CD4-positive, alpha-beta T cell treated with Interleukin-12 subunit alpha and Interleukin-12 subunit beta, for 1 hour (primary cell): ENCODE results near the gene SLAIN2.
A peak's percentile ranks its signal among the peaks of the same experiment; 100 is the strongest.

Source experiments
- DNase-seq: peaks from one replicate; pipeline ENCODE4 v3.0.0-alpha.2; 2020

The SLAIN2 gene

GRCh38 chr4:48334900-48335384 lies 6.4 kb upstream of the SLAIN2 start:
- DNase-seq, result no peak

- DNase-seq, result no peak
These were observed 5.0 kb upstream of the SLAIN2 start for GRCh38 chr4:48336146-48336870.

DNA sequence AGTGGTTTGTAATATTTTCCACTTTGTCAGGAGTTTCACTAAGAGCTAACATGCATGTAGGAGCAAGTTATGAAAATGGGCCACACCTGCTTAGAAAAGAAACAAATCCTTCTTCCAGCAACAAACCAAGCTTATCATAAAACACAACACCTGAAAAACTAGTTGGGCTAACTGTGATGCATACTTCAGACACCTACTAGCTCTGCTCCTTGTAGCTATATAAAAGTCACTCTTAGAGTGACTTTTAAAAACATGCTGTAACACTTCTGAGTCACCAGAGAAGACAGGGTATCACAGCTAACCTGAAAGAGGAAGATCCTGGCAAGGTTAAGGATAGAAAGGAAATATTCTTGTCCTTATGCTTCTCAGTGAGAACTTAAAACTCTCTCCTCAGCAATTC lies 3.6 kb upstream of the SLAIN2 start:
- DNase-seq, result no peak

DNA sequence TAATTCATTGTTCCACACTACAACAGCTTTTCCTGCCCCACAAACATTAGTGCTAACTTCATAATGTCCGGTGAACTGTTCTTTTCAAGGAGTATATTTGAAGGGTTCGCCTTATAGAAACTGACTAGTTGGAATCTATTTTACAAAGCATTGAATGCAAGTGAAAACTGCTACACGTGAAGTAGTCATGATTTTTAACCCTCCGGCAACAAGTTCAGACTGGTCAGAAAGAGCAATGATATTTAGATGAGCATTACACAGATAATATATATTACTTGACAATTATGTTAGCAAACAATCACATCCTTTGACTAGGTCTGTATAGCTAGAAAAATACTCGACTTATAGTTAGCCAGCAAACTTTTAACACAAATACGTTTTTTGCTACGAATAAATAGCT lies 1.7 kb upstream of the SLAIN2 start:
- no peak for DNase-seq

DNA sequence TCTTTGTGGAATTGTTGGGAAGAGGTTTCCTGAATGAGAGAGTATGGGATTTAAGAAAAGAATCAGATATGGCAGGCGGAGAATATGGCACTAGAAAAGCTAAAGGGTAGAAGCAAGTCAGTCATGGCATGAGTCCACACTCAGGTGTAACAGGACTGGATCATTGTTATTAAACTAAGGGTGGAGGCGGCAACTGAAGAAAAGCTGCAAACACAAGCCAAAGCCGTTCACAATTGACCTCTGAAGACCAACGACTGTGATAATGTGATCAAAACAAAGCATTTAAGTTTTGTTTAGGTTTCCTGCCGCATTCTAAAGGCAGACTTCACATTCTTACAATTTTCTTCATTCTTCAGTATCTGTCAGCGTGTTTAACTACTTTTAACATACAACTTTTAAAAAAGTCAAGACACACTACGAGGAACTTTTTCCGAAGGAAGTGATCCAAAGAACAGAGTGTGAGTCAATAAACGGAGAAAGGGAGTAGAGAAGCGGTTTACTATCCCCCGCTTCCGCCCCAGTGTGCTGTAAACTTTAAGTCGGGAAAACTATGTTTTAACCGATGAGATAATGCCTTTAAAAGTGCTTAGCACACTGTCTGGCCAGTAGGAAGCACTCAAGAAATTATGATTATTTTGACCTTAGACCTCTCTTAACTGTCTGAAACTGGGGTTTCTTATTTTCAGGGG lies 909 bp upstream of the SLAIN2 start:
- no peak for DNase-seq

GRCh38 chr4:48341776-48342605 lies 662 bp downstream of the SLAIN2 start:
- peak; percentile 47 for DNase-seq

- DNase-seq, result peak; percentile 11
These were observed 1.2 kb downstream of the SLAIN2 start for GRCh38 chr4:48342606-48342880.

GRCh38 chr4:48343035-48343434 lies 1.7 kb downstream of the SLAIN2 start:
- no peak for DNase-seq

GRCh38 chr4:48343551-48343950 lies 2.2 kb downstream of the SLAIN2 start:
- no peak for DNase-seq

GRCh38 chr4:48345542-48345941 lies 4.2 kb downstream of the SLAIN2 start:
- no peak for DNase-seq

GRCh38 chr4:48346594-48346993 lies 5.3 kb downstream of the SLAIN2 start:
- DNase-seq, result no peak

DNA sequence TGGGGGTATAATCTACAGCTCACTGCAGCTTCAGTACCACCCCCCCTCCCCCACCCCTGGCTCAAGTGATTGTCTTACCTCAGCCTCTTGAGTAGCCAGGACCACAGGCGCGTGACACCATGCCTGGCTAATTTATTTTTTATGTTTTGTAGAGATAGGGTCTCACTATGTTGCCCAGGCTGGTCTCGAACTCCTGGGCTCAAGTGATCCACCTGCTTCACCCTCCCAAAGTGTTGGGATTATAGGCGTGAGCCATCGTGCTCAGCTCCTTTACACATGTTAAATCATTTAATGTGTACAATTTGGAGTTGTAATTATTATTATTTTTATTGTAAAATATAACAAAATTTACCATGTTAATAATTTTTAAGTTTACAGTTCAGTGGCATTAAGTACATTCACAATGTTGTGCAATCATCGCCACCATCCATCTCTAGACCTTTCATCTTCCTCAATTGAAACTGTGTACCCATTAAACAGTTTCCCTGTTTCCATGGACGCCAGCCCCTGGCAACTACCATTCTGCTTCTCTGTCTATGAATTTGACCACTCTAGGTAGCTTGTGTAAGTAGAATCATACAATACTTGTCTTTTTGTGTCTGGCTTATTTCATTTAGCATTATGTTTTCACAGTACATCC lies 6.1 kb downstream of the SLAIN2 start:
- no peak for DNase-seq

DNA sequence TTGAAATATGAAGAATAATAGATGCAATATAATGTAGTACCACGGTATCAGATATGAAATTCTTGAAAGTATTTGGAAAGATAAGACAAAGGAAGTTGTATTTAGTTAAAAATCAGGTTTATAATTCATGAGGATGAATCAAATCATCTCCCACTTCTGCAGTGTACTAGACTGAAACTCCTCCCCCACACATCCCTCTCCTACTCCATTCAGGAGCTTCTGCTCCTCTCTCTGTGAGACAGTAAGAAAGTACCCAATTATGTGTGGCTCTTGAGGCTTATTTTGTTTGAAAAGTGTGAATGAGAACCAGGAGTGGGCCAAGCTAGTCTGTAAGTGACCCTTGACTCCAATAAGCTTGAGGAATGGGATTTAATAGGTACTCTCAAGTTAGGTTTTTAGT lies 9.5 kb downstream of the SLAIN2 start:
- no peak for DNase-seq

DNA sequence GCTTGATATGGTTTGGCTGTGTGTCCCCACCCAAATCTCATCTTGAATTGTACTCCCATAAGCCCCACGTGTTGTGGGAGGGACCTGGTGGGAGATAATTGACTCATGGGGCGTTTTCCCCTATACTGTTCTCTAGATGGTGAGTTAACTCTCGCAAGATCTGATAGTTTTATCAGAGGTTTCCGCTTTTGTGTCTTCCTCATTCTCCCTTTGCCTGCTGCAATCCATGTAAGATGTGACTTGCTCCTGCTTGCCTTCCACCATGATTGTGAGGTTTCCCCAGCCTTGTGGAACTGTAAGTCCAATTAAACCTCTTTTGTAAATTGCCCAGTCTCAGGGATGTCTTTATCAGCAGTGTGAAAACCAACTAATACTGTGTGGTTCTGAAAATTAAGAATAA lies 11.5 kb downstream of the SLAIN2 start:
- no peak for DNase-seq

DNA sequence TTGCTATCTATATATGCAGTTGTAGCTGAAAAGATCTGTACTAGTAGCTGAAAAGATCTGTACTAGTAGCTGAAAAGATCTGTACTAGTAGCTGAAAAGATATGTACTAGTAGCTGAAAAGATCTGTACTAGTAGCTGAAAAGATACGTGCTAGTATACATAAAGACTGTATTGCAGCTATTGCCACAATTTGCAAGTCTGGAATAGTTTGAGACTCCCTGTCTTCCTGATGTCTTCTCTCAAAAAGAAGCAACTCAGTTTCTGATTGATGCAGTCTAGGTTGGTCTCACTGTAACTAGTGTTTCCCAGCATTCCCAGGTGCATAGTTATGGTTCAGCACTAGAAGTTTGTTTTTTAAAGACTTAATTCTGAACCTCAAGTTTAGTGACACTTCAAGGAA lies 15.0 kb downstream of the SLAIN2 start:
- no peak for DNase-seq

DNA sequence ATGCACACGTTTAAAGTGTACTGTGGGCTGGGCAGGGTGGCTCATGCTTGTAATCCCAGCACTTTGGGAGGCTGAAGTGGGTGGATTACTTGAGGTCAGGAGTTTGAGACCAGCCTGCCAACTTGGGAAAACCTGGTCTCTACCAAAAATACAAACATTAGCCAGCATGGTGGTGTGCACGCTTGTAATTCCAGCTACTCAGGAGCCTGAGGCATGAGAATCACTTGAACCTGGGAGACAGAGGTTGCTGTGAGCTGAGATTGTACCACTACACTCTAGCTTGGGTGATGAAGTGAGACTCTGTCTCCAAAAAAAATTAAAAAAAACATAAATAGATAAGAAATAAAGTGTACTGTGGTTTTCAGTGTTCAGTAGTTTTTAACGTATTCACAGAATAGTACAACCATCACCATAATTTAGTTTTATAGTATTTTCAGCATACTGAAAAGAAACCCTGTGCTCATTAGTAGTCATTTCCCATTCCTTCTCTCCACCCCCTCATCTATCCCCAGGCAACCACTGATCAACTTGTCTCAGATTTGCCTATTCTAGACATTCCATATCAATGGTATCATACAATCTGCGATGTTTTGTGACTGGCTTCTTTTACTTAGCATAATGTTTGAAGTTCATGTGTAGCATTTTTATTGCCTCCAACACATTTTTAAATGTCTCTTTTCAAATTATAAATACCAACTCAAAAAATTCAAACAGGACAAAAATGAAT lies 19.1 kb downstream of the SLAIN2 start:
- no peak for DNase-seq

- DNase-seq, result no peak
These were observed 19.7 kb downstream of the SLAIN2 start for GRCh38 chr4:48361012-48361400.

- no peak for DNase-seq
These were observed 25.3 kb downstream of the SLAIN2 start for GRCh38 chr4:48366611-48367010.

GRCh38 chr4:48367016-48367415 lies 25.7 kb downstream of the SLAIN2 start:
- DNase-seq, result no peak

GRCh38 chr4:48368389-48368788 lies 27.1 kb downstream of the SLAIN2 start:
- no peak for DNase-seq

DNA sequence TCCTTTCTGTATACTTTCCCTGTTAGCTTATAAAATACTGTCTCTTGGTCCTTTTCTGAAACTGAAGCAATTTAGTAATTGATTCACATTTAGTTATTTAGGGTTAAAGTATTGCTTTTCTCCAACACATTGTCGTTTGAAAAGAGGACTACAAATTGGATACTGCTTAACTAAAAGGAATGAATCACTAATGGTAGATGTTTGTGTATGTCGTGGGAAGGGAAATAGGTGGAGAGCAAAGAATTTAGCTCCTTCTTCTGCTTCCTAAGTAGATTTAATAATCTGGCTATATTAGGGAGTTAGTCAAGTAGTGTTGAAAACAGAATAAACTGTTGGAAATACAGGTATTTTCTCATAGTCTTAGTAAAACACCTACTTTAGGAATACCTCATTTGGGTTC lies 27.9 kb downstream of the SLAIN2 start:
- DNase-seq, result no peak

- no peak for DNase-seq
These were observed 28.4 kb downstream of the SLAIN2 start for GRCh38 chr4:48369771-48370170.
